ENCODE measurements around the gene NACC2. TPM values are rescaled to one million over a fixed set of nuclear protein-coding genes. Genes with fewer than 3 reads are reported as not detected.

The NACC2 gene
- total and polyA plus RNA-seq, 2 experiments from 2014 or later = 3.8 to 20.8 TPM

DNA sequence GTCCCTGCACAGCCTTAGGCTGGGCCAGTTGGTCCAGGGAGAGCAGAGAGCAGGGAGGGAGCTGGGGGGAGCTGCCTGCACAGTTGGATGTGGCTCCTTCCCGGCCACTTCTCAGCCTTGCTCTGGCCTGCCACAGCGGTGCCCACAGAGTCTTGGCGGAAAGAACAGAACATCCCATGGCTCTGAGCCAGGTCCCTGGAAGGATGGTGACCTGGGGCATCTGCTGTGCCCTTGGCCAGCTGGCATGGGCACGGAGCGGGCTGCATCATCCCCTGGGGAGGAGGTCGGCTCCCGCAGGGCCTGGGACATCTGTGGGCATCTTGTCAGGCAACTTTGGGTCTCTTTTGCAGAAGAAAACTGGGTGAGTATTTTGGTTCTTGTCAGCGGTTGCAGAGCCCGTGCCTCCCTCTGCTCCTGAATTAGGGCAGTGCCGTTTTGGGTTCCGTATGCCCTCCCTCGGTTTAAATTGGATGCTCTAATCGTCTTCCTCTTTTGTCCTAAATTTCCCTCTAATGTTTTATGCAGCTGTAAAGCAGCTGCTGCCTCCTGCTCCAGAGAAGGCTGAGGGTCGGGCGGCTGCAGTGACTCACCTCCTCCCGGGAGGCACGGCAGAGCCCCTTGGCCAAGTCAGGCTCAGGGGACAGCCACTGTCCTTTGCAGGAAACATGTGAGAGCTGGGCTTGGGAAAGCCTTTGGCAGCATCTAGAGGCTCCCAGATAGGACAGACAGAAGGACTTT is 10.5 kb upstream of the NACC2 start (continued):
- TF ChIP-seq, protein P1, sequence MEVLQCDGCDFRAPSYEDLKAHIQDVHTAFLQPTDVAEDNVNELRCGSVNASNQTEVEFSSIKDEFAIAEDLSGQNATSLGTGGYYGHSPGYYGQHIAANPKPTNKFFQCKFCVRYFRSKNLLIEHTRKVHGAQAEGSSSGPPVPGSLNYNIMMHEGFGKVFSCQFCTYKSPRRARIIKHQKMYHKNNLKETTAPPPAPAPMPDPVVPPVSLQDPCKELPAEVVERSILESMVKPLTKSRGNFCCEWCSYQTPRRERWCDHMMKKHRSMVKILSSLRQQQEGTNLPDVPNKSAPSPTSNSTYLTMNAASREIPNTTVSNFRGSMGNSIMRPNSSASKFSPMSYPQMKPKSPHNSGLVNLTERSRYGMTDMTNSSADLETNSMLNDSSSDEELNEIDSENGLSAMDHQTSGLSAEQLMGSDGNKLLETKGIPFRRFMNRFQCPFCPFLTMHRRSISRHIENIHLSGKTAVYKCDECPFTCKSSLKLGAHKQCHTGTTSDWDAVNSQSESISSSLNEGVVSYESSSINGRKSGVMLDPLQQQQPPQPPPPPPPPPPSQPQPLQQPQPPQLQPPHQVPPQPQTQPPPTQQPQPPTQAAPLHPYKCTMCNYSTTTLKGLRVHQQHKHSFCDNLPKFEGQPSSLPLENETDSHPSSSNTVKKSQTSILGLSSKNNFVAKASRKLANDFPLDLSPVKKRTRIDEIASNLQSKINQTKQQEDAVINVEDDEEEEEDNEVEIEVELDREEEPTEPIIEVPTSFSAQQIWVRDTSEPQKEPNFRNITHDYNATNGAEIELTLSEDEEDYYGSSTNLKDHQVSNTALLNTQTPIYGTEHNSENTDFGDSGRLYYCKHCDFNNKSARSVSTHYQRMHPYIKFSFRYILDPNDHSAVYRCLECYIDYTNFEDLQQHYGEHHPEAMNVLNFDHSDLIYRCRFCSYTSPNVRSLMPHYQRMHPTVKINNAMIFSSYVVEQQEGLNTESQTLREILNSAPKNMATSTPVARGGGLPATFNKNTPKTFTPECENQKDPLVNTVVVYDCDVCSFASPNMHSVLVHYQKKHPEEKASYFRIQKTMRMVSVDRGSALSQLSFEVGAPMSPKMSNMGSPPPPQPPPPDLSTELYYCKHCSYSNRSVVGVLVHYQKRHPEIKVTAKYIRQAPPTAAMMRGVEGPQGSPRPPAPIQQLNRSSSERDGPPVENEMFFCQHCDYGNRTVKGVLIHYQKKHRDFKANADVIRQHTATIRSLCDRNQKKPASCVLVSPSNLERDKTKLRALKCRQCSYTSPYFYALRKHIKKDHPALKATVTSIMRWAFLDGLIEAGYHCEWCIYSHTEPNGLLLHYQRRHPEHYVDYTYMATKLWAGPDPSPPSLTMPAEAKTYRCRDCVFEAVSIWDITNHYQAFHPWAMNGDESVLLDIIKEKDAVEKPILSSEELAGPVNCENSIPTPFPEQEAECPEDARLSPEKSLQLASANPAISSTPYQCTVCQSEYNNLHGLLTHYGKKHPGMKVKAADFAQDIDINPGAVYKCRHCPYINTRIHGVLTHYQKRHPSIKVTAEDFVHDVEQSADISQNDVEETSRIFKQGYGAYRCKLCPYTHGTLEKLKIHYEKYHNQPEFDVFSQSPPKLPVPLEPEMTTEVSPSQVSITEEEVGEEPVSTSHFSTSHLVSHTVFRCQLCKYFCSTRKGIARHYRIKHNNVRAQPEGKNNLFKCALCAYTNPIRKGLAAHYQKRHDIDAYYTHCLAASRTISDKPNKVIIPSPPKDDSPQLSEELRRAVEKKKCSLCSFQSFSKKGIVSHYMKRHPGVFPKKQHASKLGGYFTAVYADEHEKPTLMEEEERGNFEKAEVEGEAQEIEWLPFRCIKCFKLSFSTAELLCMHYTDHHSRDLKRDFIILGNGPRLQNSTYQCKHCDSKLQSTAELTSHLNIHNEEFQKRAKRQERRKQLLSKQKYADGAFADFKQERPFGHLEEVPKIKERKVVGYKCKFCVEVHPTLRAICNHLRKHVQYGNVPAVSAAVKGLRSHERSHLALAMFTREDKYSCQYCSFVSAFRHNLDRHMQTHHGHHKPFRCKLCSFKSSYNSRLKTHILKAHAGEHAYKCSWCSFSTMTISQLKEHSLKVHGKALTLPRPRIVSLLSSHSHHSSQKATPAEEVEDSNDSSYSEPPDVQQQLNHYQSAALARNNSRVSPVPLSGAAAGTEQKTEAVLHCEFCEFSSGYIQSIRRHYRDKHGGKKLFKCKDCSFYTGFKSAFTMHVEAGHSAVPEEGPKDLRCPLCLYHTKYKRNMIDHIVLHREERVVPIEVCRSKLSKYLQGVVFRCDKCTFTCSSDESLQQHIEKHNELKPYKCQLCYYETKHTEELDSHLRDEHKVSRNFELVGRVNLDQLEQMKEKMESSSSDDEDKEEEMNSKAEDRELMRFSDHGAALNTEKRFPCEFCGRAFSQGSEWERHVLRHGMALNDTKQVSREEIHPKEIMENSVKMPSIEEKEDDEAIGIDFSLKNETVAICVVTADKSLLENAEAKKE (CRISPR knock-in tag; IDR thresholded peaks at IDR 0.05) = no peak
- no peak for TF ChIP-seq STAT1 (IDR thresholded peaks at IDR 0.05; ENCODE audit: unreplicated experiment)
- TF ChIP-seq JUNB (IDR thresholded peaks at IDR 0.05; ENCODE audit: unreplicated experiment) = no peak

DNA sequence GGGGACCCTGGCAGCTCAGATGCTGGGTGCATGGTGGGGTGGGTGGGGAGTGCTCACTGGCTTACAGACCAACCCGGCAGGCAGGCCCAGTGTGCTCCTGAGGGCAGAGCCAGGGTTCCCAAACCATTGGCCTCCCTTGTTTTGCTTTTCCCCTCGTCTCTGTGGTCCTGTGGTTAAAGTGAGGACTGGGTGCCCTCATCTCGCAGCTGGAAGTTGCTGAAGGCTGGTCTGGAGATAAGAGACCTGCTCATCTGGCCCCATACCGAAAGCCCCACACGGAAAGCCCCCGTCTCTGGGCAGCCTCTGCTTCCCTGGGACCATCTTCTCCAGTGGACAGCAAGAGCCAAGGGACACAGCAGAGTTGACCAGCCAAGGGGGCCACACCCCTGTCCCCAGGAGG is 9.8 kb upstream of the NACC2 start:
- Histone ChIP-seq H3K4me1 (ENCODE audit: insufficient read depth) (peaks cover 51% of the 10 kb centered on the region), H3K9me2 (ENCODE audit: insufficient read depth) (no peaks in the 10 kb centered on the region), H3K36me3 (ENCODE audit: insufficient read depth) (no peaks in the 10 kb centered on the region), H3F3A (replicated peaks; ENCODE audit: low read depth) (0 out of 2 replicates have a peak, but pooled peaks cover 4% of the 10 kb centered on the region), H3K79me2 (replicated peaks; ENCODE audit: insufficient read depth) (no peaks in the 10 kb centered on the region), H2AFZ (no peak overlapping the region), H4K20me1 (replicated peaks; ENCODE audit: insufficient read depth) (no peaks in the 10 kb centered on the region), H3K4me2 (0 out of 2 replicates have a peak overlapping the region, but pooled peaks have one; percentile 67), H3K4me3 (no peak overlapping the region), H3K27ac (ENCODE audit: low read depth) (no peak overlapping the region), H3K27me3 (ENCODE audit: insufficient read depth) (no peaks in the 10 kb centered on the region)
- H3K4me1 Mint-ChIP-seq = peaks cover 57% of the 10 kb centered on the region
- ATAC-seq (no peak), DNase-seq (ENCODE audit: low spot score) (no peak)
- no peaks in the 10 kb centered on the region for H3K36me3 Mint-ChIP-seq (ENCODE audit: low read depth)
- no peak for TF ChIP-seq JUNB (IDR thresholded peaks at IDR 0.05; ENCODE audit: unreplicated experiment)
- TF ChIP-seq EZH2 (IDR thresholded peaks at IDR 0.05; ENCODE audit: low read depth, unreplicated experiment) = no peak
- TF ChIP-seq, protein P2, sequence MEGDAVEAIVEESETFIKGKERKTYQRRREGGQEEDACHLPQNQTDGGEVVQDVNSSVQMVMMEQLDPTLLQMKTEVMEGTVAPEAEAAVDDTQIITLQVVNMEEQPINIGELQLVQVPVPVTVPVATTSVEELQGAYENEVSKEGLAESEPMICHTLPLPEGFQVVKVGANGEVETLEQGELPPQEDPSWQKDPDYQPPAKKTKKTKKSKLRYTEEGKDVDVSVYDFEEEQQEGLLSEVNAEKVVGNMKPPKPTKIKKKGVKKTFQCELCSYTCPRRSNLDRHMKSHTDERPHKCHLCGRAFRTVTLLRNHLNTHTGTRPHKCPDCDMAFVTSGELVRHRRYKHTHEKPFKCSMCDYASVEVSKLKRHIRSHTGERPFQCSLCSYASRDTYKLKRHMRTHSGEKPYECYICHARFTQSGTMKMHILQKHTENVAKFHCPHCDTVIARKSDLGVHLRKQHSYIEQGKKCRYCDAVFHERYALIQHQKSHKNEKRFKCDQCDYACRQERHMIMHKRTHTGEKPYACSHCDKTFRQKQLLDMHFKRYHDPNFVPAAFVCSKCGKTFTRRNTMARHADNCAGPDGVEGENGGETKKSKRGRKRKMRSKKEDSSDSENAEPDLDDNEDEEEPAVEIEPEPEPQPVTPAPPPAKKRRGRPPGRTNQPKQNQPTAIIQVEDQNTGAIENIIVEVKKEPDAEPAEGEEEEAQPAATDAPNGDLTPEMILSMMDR (conservative IDR thresholded peaks at IDR 0.05; ENCODE audit: low read depth in 2 of 2) = no peak
- TF ChIP-seq CREB1 (CRISPR knock-in tag; IDR thresholded peaks at IDR 0.05; ENCODE audit: low read depth) = no peak
- TF ChIP-seq, protein P3, sequence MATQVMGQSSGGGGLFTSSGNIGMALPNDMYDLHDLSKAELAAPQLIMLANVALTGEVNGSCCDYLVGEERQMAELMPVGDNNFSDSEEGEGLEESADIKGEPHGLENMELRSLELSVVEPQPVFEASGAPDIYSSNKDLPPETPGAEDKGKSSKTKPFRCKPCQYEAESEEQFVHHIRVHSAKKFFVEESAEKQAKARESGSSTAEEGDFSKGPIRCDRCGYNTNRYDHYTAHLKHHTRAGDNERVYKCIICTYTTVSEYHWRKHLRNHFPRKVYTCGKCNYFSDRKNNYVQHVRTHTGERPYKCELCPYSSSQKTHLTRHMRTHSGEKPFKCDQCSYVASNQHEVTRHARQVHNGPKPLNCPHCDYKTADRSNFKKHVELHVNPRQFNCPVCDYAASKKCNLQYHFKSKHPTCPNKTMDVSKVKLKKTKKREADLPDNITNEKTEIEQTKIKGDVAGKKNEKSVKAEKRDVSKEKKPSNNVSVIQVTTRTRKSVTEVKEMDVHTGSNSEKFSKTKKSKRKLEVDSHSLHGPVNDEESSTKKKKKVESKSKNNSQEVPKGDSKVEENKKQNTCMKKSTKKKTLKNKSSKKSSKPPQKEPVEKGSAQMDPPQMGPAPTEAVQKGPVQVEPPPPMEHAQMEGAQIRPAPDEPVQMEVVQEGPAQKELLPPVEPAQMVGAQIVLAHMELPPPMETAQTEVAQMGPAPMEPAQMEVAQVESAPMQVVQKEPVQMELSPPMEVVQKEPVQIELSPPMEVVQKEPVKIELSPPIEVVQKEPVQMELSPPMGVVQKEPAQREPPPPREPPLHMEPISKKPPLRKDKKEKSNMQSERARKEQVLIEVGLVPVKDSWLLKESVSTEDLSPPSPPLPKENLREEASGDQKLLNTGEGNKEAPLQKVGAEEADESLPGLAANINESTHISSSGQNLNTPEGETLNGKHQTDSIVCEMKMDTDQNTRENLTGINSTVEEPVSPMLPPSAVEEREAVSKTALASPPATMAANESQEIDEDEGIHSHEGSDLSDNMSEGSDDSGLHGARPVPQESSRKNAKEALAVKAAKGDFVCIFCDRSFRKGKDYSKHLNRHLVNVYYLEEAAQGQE (IDR thresholded peaks at IDR 0.05; ENCODE audit: unreplicated experiment) = no peak
- no peak overlapping the region for H3K27ac Mint-ChIP-seq
- no peaks in the 10 kb centered on the region for H3K9me3 Mint-ChIP-seq
- no peak overlapping the region; the same call in 2 of the 3 replicates for H3K4me3 Mint-ChIP-seq
- H3K27me3 Mint-ChIP-seq (ENCODE audit: insufficient read depth, low read depth, poor library complexity) = peaks cover 29% of the 10 kb centered on the region
